Measurements from ENCODE around the gene BDH1.

The BDH1 gene

DNA sequence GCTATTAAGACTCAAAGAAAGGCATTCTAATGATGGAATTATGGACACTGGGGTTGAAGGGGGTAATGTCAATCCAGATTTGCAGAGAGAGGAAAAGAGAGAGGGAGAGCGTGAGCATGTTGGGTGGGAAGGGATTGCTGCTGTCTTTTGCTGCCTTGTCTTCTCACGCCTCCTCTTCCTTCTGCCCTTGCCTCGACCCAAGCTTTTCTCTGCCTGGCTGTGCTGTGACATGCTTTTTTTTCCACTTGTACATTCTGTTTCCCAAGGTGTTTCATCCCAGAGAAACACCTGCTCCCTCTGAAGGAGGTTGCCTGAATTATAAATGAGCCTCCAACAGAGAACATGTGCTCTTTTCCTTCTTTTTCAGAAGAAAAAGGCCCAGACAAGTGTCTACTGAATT lies 80.3 kb downstream of the BDH1 start:
- H3K36me3 Mint-ChIP-seq (ENCODE audit: low read depth) = no peaks in the 10 kb centered on the region
- H3K27me3 Mint-ChIP-seq = peaks cover 22% of the 10 kb centered on the region
- H3K27ac Mint-ChIP-seq = no peak overlapping the region
- H3K4me1 Mint-ChIP-seq (ENCODE audit: low read depth) = no peaks in the 10 kb centered on the region
- intact Hi-C loops (cut with micrococcal nuclease) = no loop called here
- no peak overlapping the region for H3K4me3 Mint-ChIP-seq
- H3K9me3 Mint-ChIP-seq = no peaks in the 10 kb centered on the region

DNA sequence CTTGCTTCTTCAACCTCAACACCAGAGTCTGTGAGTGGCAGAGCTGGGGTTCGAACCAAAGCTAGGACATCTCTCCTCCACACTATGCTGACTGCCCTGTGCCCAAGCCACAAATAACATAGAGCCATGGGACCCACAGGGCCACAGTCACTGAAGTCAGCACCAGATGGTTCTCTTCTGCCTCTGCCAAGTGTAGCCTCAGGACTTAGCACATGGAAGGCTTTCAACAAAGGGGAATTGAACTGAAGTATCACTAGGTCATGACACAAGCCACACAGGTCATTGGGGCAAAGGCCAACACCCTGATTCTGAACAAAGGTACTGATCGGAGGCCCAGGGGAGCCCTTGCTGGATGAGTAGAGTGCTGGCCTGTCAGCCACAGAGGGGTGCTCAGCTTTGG lies 83.6 kb downstream of the BDH1 start:
- H3K4me1 Mint-ChIP-seq (ENCODE audit: low read depth) = no peaks in the 10 kb centered on the region
- peaks cover 36% of the 10 kb centered on the region for H3K27me3 Mint-ChIP-seq
- no peaks in the 10 kb centered on the region for H3K9me3 Mint-ChIP-seq
- no peak overlapping the region for H3K4me3 Mint-ChIP-seq
- intact Hi-C loops (cut with micrococcal nuclease) = no loop called here
- H3K36me3 Mint-ChIP-seq (ENCODE audit: low read depth) = no peaks in the 10 kb centered on the region
- no peak overlapping the region for H3K27ac Mint-ChIP-seq

DNA sequence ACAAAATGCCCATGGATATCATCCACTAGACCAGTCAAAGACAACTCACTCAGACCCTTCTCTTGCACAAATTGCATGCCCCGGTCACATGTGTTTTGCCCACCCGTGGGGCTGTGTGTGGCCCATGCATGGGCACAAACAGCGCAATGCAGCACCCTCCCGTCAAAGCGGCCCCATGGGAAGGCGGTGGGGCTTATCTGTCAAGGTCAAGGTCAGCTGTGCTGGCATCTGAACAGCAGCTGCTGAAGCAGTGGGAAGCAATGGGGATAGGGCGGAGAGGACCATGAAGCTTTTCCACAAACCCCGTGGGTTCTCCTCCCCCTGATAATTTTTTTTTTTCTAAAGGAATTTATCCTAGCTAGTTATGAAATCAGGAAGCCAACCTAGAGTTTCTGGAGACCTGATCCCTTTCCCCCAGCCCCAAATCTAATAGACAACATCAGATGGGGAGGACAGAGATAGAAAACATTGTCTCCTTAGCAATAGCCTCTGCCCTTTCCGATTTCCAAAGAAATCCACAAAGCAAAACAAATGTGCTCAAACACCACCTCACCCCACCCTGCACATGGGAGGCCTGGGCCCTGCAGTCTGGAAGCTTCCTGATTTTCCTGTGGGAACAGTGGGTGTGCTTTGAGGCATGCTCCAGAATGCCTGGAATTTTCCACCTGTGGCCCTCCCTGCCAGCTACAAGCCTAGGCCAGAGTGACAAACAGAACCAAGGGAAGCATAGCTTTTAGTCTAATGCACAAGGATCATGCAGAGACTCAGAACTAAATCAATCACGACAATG lies 84.4 kb downstream of the BDH1 start:
- intact Hi-C loops (cut with micrococcal nuclease) = no loop called here
- H3K27ac Mint-ChIP-seq = no peak overlapping the region
- H3K36me3 Mint-ChIP-seq (ENCODE audit: low read depth) = no peaks in the 10 kb centered on the region
- H3K4me3 Mint-ChIP-seq = no peak overlapping the region
- no peaks in the 10 kb centered on the region for H3K9me3 Mint-ChIP-seq
- H3K4me1 Mint-ChIP-seq (ENCODE audit: low read depth) = no peaks in the 10 kb centered on the region
- peaks cover 36% of the 10 kb centered on the region for H3K27me3 Mint-ChIP-seq

- H3K36me3 Mint-ChIP-seq (ENCODE audit: low read depth) = no peaks in the 10 kb centered on the region
- H3K27me3 Mint-ChIP-seq = peaks cover 43% of the 10 kb centered on the region
- no peak overlapping the region for H3K4me3 Mint-ChIP-seq
- no peaks in the 10 kb centered on the region for H3K4me1 Mint-ChIP-seq (ENCODE audit: low read depth)
- H3K9me3 Mint-ChIP-seq = no peaks in the 10 kb centered on the region
- H3K27ac Mint-ChIP-seq = no peak overlapping the region
- intact Hi-C loops (cut with micrococcal nuclease) = no loop called here
These were observed 86.8 kb downstream of the BDH1 start for GRCh38 chr3:197468866-197469382.

GRCh38 chr3:197468167-197468566 lies 87.6 kb downstream of the BDH1 start:
- Mint-ChIP-seq H3K4me1 (ENCODE audit: low read depth) (no peaks in the 10 kb centered on the region), H3K4me3 (no peak overlapping the region), H3K9me3 (no peaks in the 10 kb centered on the region), H3K27me3 (peaks cover 44% of the 10 kb centered on the region), H3K36me3 (ENCODE audit: low read depth) (no peaks in the 10 kb centered on the region), H3K27ac (no peak overlapping the region)
- intact Hi-C loops (cut with micrococcal nuclease) = no loop called here

GRCh38 chr3:197466586-197467399 lies 89.0 kb downstream of the BDH1 start:
- Mint-ChIP-seq H3K9me3 (no peaks in the 10 kb centered on the region), H3K36me3 (ENCODE audit: low read depth) (no peaks in the 10 kb centered on the region), H3K27ac (no peak overlapping the region), H3K4me3 (no peak overlapping the region), H3K27me3 (peaks cover 52% of the 10 kb centered on the region), H3K4me1 (ENCODE audit: low read depth) (no peaks in the 10 kb centered on the region)
- intact Hi-C loops (cut with micrococcal nuclease) = no loop called here

- Mint-ChIP-seq H3K9me3 (no peaks in the 10 kb centered on the region), H3K4me3 (no peak overlapping the region), H3K4me1 (ENCODE audit: low read depth) (no peaks in the 10 kb centered on the region), H3K36me3 (ENCODE audit: low read depth) (no peaks in the 10 kb centered on the region), H3K27ac (no peak overlapping the region), H3K27me3 (peaks cover 53% of the 10 kb centered on the region)
- intact Hi-C loops (cut with micrococcal nuclease) = no loop called here
These were observed 89.7 kb downstream of the BDH1 start for GRCh38 chr3:197465996-197466549.

DNA sequence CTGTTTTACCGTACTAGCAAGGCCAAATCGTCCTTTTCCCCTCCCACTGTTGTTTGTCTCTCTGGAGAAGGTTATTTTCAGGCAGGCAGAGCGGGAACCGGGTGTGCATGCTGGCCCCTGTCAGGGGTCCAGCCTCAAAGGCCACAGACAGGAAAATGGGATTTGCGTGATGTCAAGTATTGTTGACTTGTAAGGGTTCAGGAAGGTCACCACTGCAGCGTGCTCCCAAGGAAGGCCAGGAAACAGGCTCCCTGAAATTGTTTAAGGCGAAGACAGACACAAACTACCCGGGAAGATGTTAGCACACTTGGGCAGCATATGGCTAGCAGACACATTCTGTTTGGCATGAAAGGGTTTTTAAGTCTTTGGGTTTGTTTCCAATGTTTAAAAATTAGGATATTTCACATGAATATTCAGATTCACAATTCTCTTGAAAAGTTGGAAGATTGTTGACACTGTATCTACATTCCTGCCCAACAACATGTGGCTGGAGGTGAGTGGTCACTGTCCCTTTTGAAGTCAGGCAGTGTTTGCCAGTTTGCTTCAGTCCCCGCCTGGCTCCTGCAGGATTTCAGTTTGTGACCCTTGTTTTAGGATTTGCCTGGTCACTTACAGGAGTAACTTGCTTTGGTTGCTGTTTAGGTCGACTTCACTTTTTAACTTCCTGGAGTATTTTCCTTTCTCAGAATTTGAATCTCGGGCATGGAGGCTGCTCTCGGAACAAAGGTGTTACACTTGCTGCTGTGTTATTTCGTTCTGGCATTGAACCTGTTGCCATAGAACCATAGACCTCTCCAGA lies 90.4 kb downstream of the BDH1 start:
- H3K9me3 Mint-ChIP-seq = no peaks in the 10 kb centered on the region
- H3K27ac Mint-ChIP-seq = no peak overlapping the region
- H3K4me3 Mint-ChIP-seq = no peak overlapping the region
- intact Hi-C loops (cut with micrococcal nuclease) = no loop called here
- H3K36me3 Mint-ChIP-seq (ENCODE audit: low read depth) = no peaks in the 10 kb centered on the region
- H3K4me1 Mint-ChIP-seq (ENCODE audit: low read depth) = no peaks in the 10 kb centered on the region
- peaks cover 53% of the 10 kb centered on the region for H3K27me3 Mint-ChIP-seq

GRCh38 chr3:197464794-197465193 lies 91.0 kb downstream of the BDH1 start:
- Mint-ChIP-seq H3K4me1 (ENCODE audit: low read depth) (no peaks in the 10 kb centered on the region), H3K27ac (no peak overlapping the region), H3K36me3 (ENCODE audit: low read depth) (no peaks in the 10 kb centered on the region), H3K9me3 (no peaks in the 10 kb centered on the region), H3K4me3 (no peak overlapping the region), H3K27me3 (peaks cover 56% of the 10 kb centered on the region)
- intact Hi-C loops (cut with micrococcal nuclease) = no loop called here

GRCh38 chr3:197463279-197463678 lies 92.5 kb downstream of the BDH1 start:
- H3K27me3 Mint-ChIP-seq = peaks cover 53% of the 10 kb centered on the region
- intact Hi-C loops (cut with micrococcal nuclease) = no loop called here
- H3K4me3 Mint-ChIP-seq = no peak overlapping the region
- no peaks in the 10 kb centered on the region for H3K36me3 Mint-ChIP-seq (ENCODE audit: low read depth)
- H3K4me1 Mint-ChIP-seq (ENCODE audit: low read depth) = no peaks in the 10 kb centered on the region
- H3K27ac Mint-ChIP-seq = no peak overlapping the region
- no peaks in the 10 kb centered on the region for H3K9me3 Mint-ChIP-seq

- H3K4me1 Mint-ChIP-seq (ENCODE audit: low read depth) = no peaks in the 10 kb centered on the region
- no peak overlapping the region for H3K27ac Mint-ChIP-seq
- H3K27me3 Mint-ChIP-seq = peaks cover 48% of the 10 kb centered on the region
- no peaks in the 10 kb centered on the region for H3K9me3 Mint-ChIP-seq
- no peaks in the 10 kb centered on the region for H3K36me3 Mint-ChIP-seq (ENCODE audit: low read depth)
- intact Hi-C loops (cut with micrococcal nuclease) = no loop called here
- H3K4me3 Mint-ChIP-seq = no peak overlapping the region
These were observed 93.0 kb downstream of the BDH1 start for GRCh38 chr3:197462808-197463207.

DNA sequence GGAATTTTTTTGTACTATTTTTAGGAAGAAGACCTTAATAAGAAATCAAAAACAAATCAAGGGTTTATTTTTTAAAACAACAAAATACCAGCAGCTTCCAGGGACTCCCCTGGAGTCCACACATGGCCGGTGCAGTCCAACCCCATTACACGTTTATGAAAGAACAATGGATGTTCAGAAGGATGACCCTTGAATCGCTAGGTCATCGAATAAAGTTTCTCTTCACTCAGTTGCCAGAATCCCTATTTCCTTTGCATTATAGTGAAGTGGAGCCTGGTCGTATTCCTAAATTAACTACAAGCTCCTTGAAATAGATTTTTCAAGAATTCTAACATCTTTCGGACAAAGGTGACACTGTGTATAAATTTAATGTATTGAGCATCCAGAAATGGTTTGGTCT lies 95.1 kb downstream of the BDH1 start:
- Mint-ChIP-seq H3K4me3 (no peak overlapping the region), H3K27ac (no peak overlapping the region), H3K9me3 (no peaks in the 10 kb centered on the region), H3K4me1 (ENCODE audit: low read depth) (peaks cover 15% of the 10 kb centered on the region), H3K36me3 (ENCODE audit: low read depth) (peaks cover 7% of the 10 kb centered on the region), H3K27me3 (peaks cover 37% of the 10 kb centered on the region)
- intact Hi-C loops (cut with micrococcal nuclease) = no loop called here

- Mint-ChIP-seq H3K4me1 (ENCODE audit: low read depth) (peaks cover 20% of the 10 kb centered on the region), H3K4me3 (no peak overlapping the region), H3K9me3 (no peaks in the 10 kb centered on the region), H3K27me3 (peaks cover 40% of the 10 kb centered on the region), H3K27ac (no peak overlapping the region), H3K36me3 (ENCODE audit: low read depth) (peaks cover 7% of the 10 kb centered on the region)
- intact Hi-C loops (cut with micrococcal nuclease) = no loop called here
These were observed 95.8 kb downstream of the BDH1 start for GRCh38 chr3:197460002-197460401.

Data from dendritic cell treated with granulocyte-macrophage colony-stimulating factor and Interleukin-4, amounts not matched to agents 40 ng/mL and 50 ng/mL, for 4 days (primary cell).